Measurements from ENCODE around the gene NT5DC2. TPM values are rescaled to one million over a fixed set of nuclear protein-coding genes. Genes with fewer than 3 reads are reported as not detected.
A peak's percentile ranks its signal among the peaks of the same experiment; 100 is the strongest.
"Not testable (repeated sequence)": the region's sequence is repeated elsewhere in the genome, so short reads cannot be mapped to it uniquely, and the experiment has no call there.

Gene NT5DC2
- total RNA-seq, 2 donors from 2014 or later: 114 to 141 TPM

DNA sequence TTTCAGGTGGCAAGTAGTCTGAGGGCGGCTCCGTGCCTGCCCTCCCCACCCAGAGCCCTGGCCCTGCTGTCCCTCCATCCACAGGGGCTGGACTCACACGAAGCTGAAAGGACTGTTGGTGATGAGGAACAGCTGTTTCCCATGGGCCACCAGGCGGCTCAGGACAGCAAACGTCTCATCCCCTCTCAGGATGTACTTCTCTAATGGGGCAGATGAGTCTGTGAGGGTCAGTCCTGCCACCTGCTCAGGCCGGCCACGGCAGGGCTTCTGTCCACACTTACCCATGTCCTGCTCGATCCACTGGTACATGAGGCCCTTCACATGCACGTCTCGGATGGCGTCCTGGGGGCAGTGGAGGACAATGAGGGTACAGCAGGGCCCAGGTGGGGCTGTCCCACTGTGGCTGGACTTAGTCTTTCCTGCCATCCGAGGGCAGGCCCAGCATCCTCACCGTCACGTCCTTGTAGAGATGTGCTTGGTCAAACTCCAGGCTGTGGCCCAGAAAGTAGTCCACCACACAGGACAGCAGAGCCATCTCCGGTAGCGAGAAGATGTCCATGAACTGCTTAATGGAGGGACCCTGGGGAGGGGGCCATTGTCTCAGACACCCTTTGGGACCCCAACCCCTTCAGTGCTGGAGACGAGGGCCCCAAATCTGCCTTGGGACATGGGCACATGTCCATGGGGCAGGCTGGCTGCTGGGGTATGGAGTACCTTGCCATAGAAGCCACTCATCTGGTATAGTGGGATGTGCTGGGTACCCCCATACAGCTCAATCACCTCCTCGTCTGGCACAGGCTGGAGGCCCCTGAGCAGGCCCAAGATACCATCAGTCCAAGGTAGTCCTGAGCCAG lies 5.7 kb downstream of the NT5DC2 start:
- DNase-seq (no peak), ATAC-seq (no peak)
- intact Hi-C loops (cut with DNase I): no loop called here

GRCh38 chr3:52527039-52527731 lies 6.5 kb downstream of the NT5DC2 start:
- intact Hi-C loops (cut with DNase I): no loop called here
- DNase-seq (peak; percentile 18), ATAC-seq (no peak)

DNA sequence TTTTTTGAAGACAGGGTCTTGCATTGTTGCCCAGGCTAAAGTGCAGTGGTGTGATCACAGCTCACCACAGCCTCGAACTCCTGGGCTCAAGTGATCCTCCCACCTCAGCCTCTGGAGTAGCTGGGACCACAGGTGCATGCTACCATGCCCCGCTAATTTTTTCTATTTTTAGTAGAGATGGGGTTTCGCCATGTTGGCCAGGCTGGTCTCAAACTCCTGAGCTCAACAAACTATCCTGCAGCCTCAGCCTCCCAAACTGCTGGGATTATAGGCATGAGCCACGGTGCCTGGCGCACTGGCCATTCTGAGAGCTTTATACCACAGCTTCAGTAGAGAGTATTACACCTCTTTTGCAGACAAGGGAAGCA lies 7.0 kb downstream of the NT5DC2 start:
- DNase-seq; ATAC-seq; intact Hi-C loops (cut with DNase I): not testable (repeated sequence)

DNA sequence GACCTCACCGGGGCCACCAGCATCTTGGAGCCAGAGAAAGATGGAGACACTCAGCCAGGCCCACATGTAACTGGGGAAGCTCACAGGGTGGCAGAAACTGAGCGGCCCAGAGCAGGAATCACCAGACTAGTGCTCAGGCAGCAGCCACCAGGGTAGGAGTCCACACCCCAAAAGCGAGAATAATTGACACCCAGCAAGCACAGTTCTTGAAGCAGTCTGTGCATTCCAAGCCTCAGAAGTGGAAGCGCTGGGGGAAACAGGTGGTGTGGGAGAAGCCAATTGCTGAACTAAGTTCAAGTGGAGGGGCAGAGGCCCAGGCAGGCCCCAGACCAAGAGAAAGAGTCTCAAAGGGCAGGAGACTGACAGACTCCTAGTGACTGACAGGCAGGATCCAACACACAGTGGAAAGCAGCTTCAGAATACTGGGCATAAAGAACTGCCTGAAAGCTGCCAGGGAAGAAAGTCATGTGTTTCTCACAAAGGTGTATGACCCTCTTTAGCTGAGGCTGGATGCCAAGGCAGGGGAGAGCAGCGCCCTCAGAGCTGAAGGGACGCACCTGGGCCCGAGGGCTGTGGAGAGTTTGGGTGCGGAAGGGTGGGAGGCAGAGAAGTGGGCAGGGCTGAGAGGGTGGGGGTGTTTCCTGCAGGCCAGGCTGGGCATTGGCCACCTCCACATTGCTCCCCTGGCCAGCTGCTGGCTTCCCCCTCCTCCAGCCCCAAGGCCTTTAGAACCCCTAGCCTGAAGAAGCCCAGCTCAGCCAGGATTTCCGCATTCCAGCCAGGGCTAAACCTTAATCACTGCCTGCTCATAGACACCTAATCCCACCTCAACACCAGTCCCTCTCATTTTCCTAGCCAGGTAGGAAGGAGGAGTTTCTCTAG lies 7.7 kb downstream of the NT5DC2 start:
- DNase-seq (peak; percentile 19), ATAC-seq (no peak)
- intact Hi-C loops (cut with DNase I): no loop called here

- ATAC-seq: peak; percentile 6 to 51
- intact Hi-C loops (cut with DNase I): no loop called here
- peak; percentile 63 for DNase-seq
These were observed 8.6 kb downstream of the NT5DC2 start for GRCh38 chr3:52524752-52525679.

DNA sequence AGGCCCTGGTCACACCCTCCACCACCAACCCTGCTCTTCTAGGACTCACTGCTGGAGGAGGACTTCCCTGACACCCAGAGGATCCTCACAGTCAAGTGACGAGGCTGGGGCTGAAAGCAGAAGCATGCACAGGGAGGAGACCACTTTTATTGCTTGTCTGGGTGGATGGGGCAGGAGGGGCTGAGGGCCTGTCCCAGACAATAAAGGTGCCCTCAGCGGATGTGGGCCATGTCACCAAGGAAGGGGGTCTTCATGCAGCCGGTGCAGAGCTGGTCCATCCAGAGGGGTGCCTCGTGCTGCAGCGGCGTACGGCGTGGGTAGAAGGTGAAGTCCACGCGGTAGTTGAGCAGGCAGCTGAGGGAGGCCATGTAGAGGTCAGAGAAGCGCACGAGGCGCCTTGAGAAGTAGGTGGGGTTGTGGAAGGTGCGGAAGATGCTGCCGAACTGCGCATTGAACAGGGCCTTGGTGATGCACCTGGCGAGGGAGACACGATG lies 9.4 kb downstream of the NT5DC2 start:
- ATAC-seq: no peak
- intact Hi-C loops (cut with DNase I): no loop called here
- peak; percentile 22 for DNase-seq

- DNase-seq (peak; percentile 22), ATAC-seq (no peak)
These were observed 10.0 kb downstream of the NT5DC2 start for GRCh38 chr3:52523386-52524257.

DNA sequence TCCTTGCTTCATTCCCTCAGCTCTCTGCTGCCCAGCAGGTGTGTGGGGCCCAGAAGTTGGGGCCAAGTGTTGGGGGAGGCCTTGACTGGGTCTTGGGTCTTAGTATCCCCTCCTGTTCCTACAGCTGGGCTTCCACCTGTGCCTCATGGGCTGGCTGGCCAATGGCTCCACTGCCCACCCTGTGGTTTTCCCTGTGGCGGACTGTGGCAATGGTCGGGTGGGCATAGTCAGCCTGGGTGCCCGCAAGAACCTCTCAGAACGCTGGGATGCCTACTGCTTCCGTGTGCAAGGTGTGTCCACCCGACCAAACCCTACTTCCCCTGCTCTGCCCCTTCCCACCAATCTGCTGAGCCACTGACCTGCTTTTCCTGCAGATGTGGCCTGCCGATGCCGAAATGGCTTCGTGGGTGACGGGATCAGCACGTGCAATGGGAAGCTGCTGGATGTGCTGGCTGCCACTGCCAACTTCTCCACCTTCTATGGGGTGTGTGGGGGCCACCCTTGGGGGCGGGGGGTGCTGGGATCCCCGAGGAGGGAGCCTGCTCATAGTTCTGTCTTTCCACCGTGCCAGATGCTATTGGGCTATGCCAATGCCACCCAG lies 10.9 kb downstream of the NT5DC2 start:
- ATAC-seq: no peak

More at GRCh38 chr3:52523386-52524257, 10.0 kb downstream of the NT5DC2 start:
- intact Hi-C loops (cut with DNase I): no loop called here

DNA sequence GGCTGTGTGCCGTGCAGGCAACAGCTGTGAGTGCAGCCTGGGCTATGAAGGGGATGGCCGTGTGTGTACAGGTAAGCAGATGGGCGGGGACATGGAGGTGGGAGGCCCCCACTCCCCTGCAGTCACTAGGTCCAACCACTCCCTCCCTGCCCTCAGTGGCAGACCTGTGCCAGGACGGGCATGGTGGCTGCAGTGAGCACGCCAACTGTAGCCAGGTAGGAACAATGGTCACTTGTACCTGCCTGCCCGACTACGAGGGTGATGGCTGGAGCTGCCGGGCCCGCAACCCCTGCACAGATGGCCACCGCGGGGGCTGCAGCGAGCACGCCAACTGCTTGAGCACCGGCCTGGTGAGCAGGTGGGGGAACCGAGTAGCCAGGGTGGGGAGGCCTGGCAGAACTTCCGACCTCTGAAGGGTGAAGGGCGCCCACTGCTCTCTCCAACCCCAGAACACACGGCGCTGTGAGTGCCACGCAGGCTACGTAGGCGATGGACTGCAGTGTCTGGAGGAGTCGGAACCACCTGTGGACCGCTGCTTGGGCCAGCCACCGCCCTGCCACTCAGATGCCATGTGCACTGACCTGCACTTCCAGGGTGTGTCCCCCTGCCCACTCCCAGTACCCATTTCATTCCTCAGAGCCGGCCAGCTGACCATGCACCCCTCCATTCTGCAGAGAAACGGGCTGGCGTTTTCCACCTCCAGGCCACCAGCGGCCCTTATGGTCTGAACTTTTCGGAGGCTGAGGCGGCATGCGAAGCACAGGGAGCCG lies 11.6 kb downstream of the NT5DC2 start:
- intact Hi-C loops (cut with DNase I): no loop called here
- peak; percentile 20 for DNase-seq
- ATAC-seq: no peak

More for the DNA sequence above, 10.9 kb downstream of the NT5DC2 start:
- DNase-seq: peak; percentile 12
- intact Hi-C loops (cut with DNase I): no loop called here

- DNase-seq (peak; percentile 19), ATAC-seq (no peak)
- intact Hi-C loops (cut with DNase I): no loop called here
These were observed 12.2 kb downstream of the NT5DC2 start for GRCh38 chr3:52521488-52521824.

GRCh38 chr3:52520716-52521487 lies 12.8 kb downstream of the NT5DC2 start:
- no peak for ATAC-seq
- intact Hi-C loops (cut with DNase I): no loop called here
- peak; percentile 9 for DNase-seq

DNA sequence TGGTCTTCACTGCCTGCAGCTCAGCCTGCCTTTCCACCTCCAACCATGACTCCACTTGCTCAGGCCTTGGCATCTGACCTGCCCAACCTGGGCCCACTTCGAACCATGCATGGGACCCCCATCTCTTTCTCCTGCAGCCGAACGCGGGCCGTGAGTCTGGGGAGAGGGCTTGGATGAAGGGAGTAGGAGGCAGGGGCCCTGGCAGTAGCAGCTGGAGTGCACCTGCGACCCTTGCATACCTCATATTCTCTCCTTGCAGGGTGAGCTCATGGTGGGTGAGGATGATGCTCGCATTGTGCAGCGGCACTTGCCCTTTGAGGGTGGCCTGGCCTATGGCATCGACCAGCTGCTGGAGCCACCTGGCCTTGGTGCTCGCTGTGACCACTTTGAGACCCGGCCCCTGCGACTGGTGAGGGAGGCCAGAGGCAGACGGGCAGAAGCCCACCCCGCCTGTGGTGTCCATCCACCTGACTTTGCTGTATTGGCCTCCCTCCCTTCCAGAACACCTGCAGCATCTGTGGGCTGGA lies 13.5 kb downstream of the NT5DC2 start:
- intact Hi-C loops (cut with DNase I): no loop called here
- ATAC-seq (no peak), DNase-seq (no peak)

- DNase-seq (no peak), ATAC-seq (no peak)
- intact Hi-C loops (cut with DNase I): no loop called here
These were observed 14.1 kb downstream of the NT5DC2 start for GRCh38 chr3:52519445-52520140.

- ATAC-seq (peak; percentile 42 to 49), DNase-seq (peak; percentile 59)
- intact Hi-C loops (cut with DNase I): no loop called here
These were observed 14.8 kb downstream of the NT5DC2 start for GRCh38 chr3:52518723-52519444.
